Ecto neural progenitor cell (in vitro differentiated cells): ENCODE measurements around the gene LRRC58.
"Not testable (repeated sequence)": the region's sequence is repeated elsewhere in the genome, so short reads cannot be mapped to it uniquely, and the experiment has no call there.

Source experiments
- DNase-seq: peaks from one replicate; pipeline ENCODE4 v3.0.0-alpha.2; 2018; ENCODE audit warnings: low spot score

Gene LRRC58

GRCh38 chr3:120348991-120349854 is at the start of gene LRRC58:
Gene LRRC58, minus strand, starts transcription at chr3:120349354. Its CDS starts 111 bp downstream, at chr3:120349243.
- DNase-seq: peak; percentile 90

GRCh38 chr3:120396469-120396868 is 47.3 kb upstream of the LRRC58 start:
- no peak for DNase-seq

GRCh38 chr3:120394347-120394746 is 45.2 kb upstream of the LRRC58 start:
- no peak for DNase-seq

GRCh38 chr3:120393761-120394160 is 44.6 kb upstream of the LRRC58 start:
- DNase-seq: no peak

GRCh38 chr3:120393243-120393642 is 44.1 kb upstream of the LRRC58 start:
- DNase-seq: no peak

- DNase-seq: no peak
Observed at GRCh38 chr3:120382941-120383447, 33.8 kb upstream of the LRRC58 start.

GRCh38 chr3:120381503-120381902 is 32.3 kb upstream of the LRRC58 start:
- no peak for DNase-seq

GRCh38 chr3:120377948-120378347 is 28.8 kb upstream of the LRRC58 start:
- not testable (repeated sequence) for DNase-seq

GRCh38 chr3:120370463-120370862 is 21.3 kb upstream of the LRRC58 start:
- no peak for DNase-seq

- no peak for DNase-seq
Observed at GRCh38 chr3:120369037-120369467, 19.9 kb upstream of the LRRC58 start.

- no peak for DNase-seq
Observed at GRCh38 chr3:120368172-120368571, 19.0 kb upstream of the LRRC58 start.

GRCh38 chr3:120364821-120365220 is 15.7 kb upstream of the LRRC58 start:
- no peak for DNase-seq

- no peak for DNase-seq
Observed at GRCh38 chr3:120364101-120364500, 14.9 kb upstream of the LRRC58 start.

- DNase-seq: no peak
Observed at GRCh38 chr3:120357807-120358206, 8.7 kb upstream of the LRRC58 start.

GRCh38 chr3:120355486-120355885 is 6.3 kb upstream of the LRRC58 start:
- DNase-seq: no peak

GRCh38 chr3:120353463-120353862 is 4.3 kb upstream of the LRRC58 start:
- DNase-seq: no peak

GRCh38 chr3:120352017-120352416 is 2.9 kb upstream of the LRRC58 start:
- no peak for DNase-seq

- DNase-seq: no peak
Observed at GRCh38 chr3:120350401-120350941, 1.3 kb upstream of the LRRC58 start.

GRCh38 chr3:120349855-120350125 is 636 bp upstream of the LRRC58 start:
- DNase-seq: no peak

GRCh38 chr3:120348065-120348990 is 826 bp downstream of the LRRC58 start:
- no peak for DNase-seq

GRCh38 chr3:120344349-120344748 is 4.8 kb downstream of the LRRC58 start:
- DNase-seq: no peak

GRCh38 chr3:120341658-120342346 is 7.4 kb downstream of the LRRC58 start:
- DNase-seq: peak; percentile 80
